IMR-90 (cell line): ENCODE data around the gene IFI30. TPM values are rescaled to one million over a fixed set of nuclear protein-coding genes. Genes with fewer than 3 reads are reported as not detected.

Experiments
- ATAC-seq: fragments of 200-7000 bp; cut with Tn5 transposase; 2 replicates; pipeline ENCODE4 v1.9.1; 2020; ENCODE audit warnings: low read depth, mild to moderate bottlenecking, moderate library complexity
- BruUV-seq: library from RNA; stranded (reverse); fragments of 400-500 nt; replicated peaks from 2 replicates; lab custom pipeline; 2021; lab: Mats Ljungman, UMichigan
- CTCF ChIA-PET: fragments of 300-600 bp; formaldehyde crosslinking; extraction: SDS; loops from one replicate; lab custom pipeline; 2021; ENCODE audit warnings: antibody characterized with exemption; lab: Yijun Ruan, JAX
- POLR2A ChIA-PET: fragments of 300-600 bp; sonication (Branson Sonifier 250); formaldehyde crosslinking; loops from one replicate; lab custom pipeline; 2022; ENCODE audit warnings: antibody characterized with exemption; ENCODE audit not compliant: unreplicated experiment; lab: Charles Lee
- DNase-seq: peaks from one replicate; pipeline ENCODE4 v3.0.0; 2013
- H2AFZ ChIP-seq: replicated peaks from 2 replicates; pipeline ENCODE3; 2013; ENCODE audit warnings: low read length, mild to moderate bottlenecking; ENCODE audit not compliant: poor library complexity
- H2AK5ac ChIP-seq: 2 replicates; pipeline ENCODE4 v1.6.1; 2013; ENCODE audit warnings: low read depth, low read length, inconsistent platforms
- H2AK9ac ChIP-seq: replicated peaks from 2 replicates; pipeline ENCODE3; 2013; ENCODE audit warnings: mild to moderate bottlenecking, low read depth, low read length, moderate library complexity; ENCODE audit not compliant: poor library complexity
- H2BK120ac ChIP-seq: 2 replicates; pipeline ENCODE4 v1.6.1; 2013; ENCODE audit warnings: low read depth, low read length, inconsistent platforms
- H2BK15ac ChIP-seq: 3 replicates; pipeline ENCODE4 v1.6.1; 2013; ENCODE audit warnings: low read depth, low read length, inconsistent platforms
- H2BK20ac ChIP-seq: 2 replicates; pipeline ENCODE4 v1.6.1; 2013; ENCODE audit warnings: low read depth, mild to moderate bottlenecking, inconsistent platforms, low read length, moderate library complexity
- H2BK5ac ChIP-seq: 2 replicates; pipeline ENCODE4 v1.6.1; 2013; ENCODE audit warnings: mild to moderate bottlenecking, low read depth, low read length, inconsistent platforms; ENCODE audit not compliant: poor library complexity, severe bottlenecking
- H3K14ac ChIP-seq: replicated peaks from 2 replicates; pipeline ENCODE4 v1.6.1; 2013; ENCODE audit warnings: low read depth, low read length, inconsistent platforms
- H3K18ac ChIP-seq: 2 replicates; pipeline ENCODE4 v1.6.1; 2013; ENCODE audit warnings: low read depth, low read length, control low read depth
- H3K23ac ChIP-seq: 2 replicates; pipeline ENCODE4 v1.6.1; 2013; ENCODE audit warnings: low read depth, low read length, inconsistent platforms
- H3K27ac ChIP-seq: 2 replicates; pipeline ENCODE4 v1.5.1; 2013; ENCODE audit warnings: mild to moderate bottlenecking, control low read depth, low read length; ENCODE audit not compliant: insufficient read depth
- H3K27me3 ChIP-seq: 2 replicates; pipeline ENCODE4 v1.6.1; 2013; ENCODE audit warnings: low read length; ENCODE audit not compliant: control insufficient read depth, insufficient read depth
- H3K36me3 ChIP-seq: 2 replicates; pipeline ENCODE4 v1.6.1; 2013; ENCODE audit warnings: low read length, mixed read lengths; ENCODE audit not compliant: control insufficient read depth, insufficient read depth
- H3K4ac ChIP-seq: 2 replicates; pipeline ENCODE4 v1.6.1; 2013; ENCODE audit warnings: low read depth, low read length, inconsistent platforms
- H3K4me1 ChIP-seq: 2 replicates; pipeline ENCODE4 v1.6.1; 2013; ENCODE audit warnings: low read length, mixed read lengths; ENCODE audit not compliant: control insufficient read depth, insufficient read depth
- H3K4me2 ChIP-seq: 2 replicates; pipeline ENCODE4 v1.6.1; 2013; ENCODE audit warnings: low read depth, mild to moderate bottlenecking, control low read depth, low read length, moderate library complexity
- H3K4me3 ChIP-seq: 2 replicates; pipeline ENCODE4 v1.5.1; 2013; ENCODE audit warnings: low read depth, mild to moderate bottlenecking, control low read depth, low read length, moderate library complexity; ENCODE audit not compliant: insufficient read depth
- H3K56ac ChIP-seq: 2 replicates; pipeline ENCODE4 v1.6.1; 2013; ENCODE audit warnings: low read length, inconsistent platforms; ENCODE audit not compliant: insufficient read depth; ENCODE audit errors: extremely low read depth
- H3K79me1 ChIP-seq, 2 experiments: 2 replicates each; pipeline ENCODE4 v1.6.1; 2013; ENCODE audit warnings: low read length in 2 of 2, inconsistent platforms in 1 of 2, low read depth in 1 of 2
- H3K9ac ChIP-seq: 2 replicates; pipeline ENCODE4 v1.6.1; 2013; ENCODE audit warnings: low read depth, low read length, control low read depth
- H3K9me1 ChIP-seq: 2 replicates; pipeline ENCODE4 v1.6.1; 2013; ENCODE audit warnings: low read length, inconsistent platforms; ENCODE audit not compliant: insufficient read depth
- H3K9me3 ChIP-seq: 2 replicates; pipeline ENCODE4 v1.6.1; 2013; ENCODE audit warnings: low read length; ENCODE audit not compliant: control insufficient read depth, insufficient read depth
- H4K20me1 ChIP-seq: 2 replicates; pipeline ENCODE4 v1.6.1; 2013; ENCODE audit warnings: low read length, inconsistent platforms; ENCODE audit not compliant: insufficient read depth
- H4K5ac ChIP-seq: 2 replicates; pipeline ENCODE4 v1.6.1; 2013; ENCODE audit warnings: mild to moderate bottlenecking, low read depth, low read length, control low read depth
- H4K8ac ChIP-seq, 2 experiments: 2 replicates each; pipeline ENCODE4 v1.6.1; 2013; ENCODE audit warnings: low read depth in 2 of 2, low read length in 2 of 2, control low read depth in 1 of 2, inconsistent platforms in 1 of 2
- H4K91ac ChIP-seq: 2 replicates; pipeline ENCODE4 v1.6.1; 2013; ENCODE audit warnings: low read depth, low read length, inconsistent platforms; ENCODE audit not compliant: insufficient read depth
- BHLHE40 ChIP-seq: fragments of 150-350 bp; IDR thresholded peaks from 2 replicates; pipeline ENCODE4 v1.6.1; 2016; ENCODE audit warnings: mild to moderate bottlenecking, low read depth, low read length
- CEBPB ChIP-seq: IDR thresholded peaks from 2 replicates; pipeline ENCODE4 v1.6.1; 2012; ENCODE audit warnings: low read depth, low read length, improper control_type of control experiment
- CHD1 ChIP-seq: IDR thresholded peaks from 2 replicates; pipeline ENCODE4 v1.6.1; 2012; ENCODE audit warnings: low read depth, low read length, improper control_type of control experiment
- CTCF ChIP-seq: conservative IDR thresholded peaks from 2 replicates; pipeline ENCODE4 v1.5.1; 2012; ENCODE audit warnings: mild to moderate bottlenecking, low read depth, low read length, improper control_type of control experiment
- ELK1 ChIP-seq: fragments of 150-350 bp; IDR thresholded peaks from 2 replicates; pipeline ENCODE4 v1.6.1; 2016; ENCODE audit warnings: low read depth, mild to moderate bottlenecking, low read length, moderate library complexity, borderline replicate concordance
- FOS ChIP-seq: fragments of 150-350 bp; IDR thresholded peaks from 2 replicates; pipeline ENCODE4 v1.6.1; 2016; ENCODE audit warnings: low read depth, low read length
- MAFK ChIP-seq: IDR thresholded peaks from 2 replicates; pipeline ENCODE4 v1.6.1; 2012; ENCODE audit warnings: low read depth, low read length, improper control_type of control experiment
- MXI1 ChIP-seq: IDR thresholded peaks from 2 replicates; pipeline ENCODE4 v1.6.1; 2012; ENCODE audit warnings: low read depth, mild to moderate bottlenecking, low read length, moderate library complexity, borderline replicate concordance
- NFE2L2 ChIP-seq: fragments of 150-350 bp; IDR thresholded peaks from 2 replicates; pipeline ENCODE4 v1.6.1; 2016; ENCODE audit warnings: low read depth, mild to moderate bottlenecking, low read length
- POLR2A ChIP-seq: IDR thresholded peaks from 2 replicates; pipeline ENCODE4 v1.6.1; 2012; ENCODE audit warnings: mild to moderate bottlenecking, low read depth, low read length
- RAD21 ChIP-seq: IDR thresholded peaks from 2 replicates; pipeline ENCODE4 v1.6.1; 2012; ENCODE audit warnings: low read length, improper control_type of control experiment
- RCOR1 ChIP-seq: IDR thresholded peaks from 2 replicates; pipeline ENCODE4 v1.6.1; 2012; ENCODE audit warnings: mild to moderate bottlenecking, low read length, improper control_type of control experiment; ENCODE audit not compliant: insufficient replicate concordance
- RFX5 ChIP-seq: IDR thresholded peaks from 2 replicates; pipeline ENCODE4 v1.8.0; 2012; ENCODE audit warnings: low read depth, mild to moderate bottlenecking, low read length, moderate library complexity
- SMC3 ChIP-seq: fragments of 150-350 bp; IDR thresholded peaks from 2 replicates; pipeline ENCODE4 v1.6.1; 2016; ENCODE audit warnings: low read depth, mild to moderate bottlenecking, antibody characterized with exemption, low read length, moderate library complexity
- USF2 ChIP-seq: fragments of 150-350 bp; IDR thresholded peaks from 2 replicates; pipeline ENCODE4 v1.6.1; 2017; ENCODE audit warnings: mild to moderate bottlenecking, antibody characterized with exemption, low read length, low read depth
- WGBS, 2 experiments: methylation state at CpG; one replicate each; pipeline versions ENCODE4 v1.1.5 to v1.1.7; 2013; ENCODE audit warnings: missing lambda C conversion rate in 2 of 2; ENCODE audit not compliant: insufficient read length in 1 of 2; ENCODE audit errors: extremely low coverage in 2 of 2; 5-methylcytosine and 5-hydroxymethylcytosine counted together
- dilution Hi-C: fragments of 300-500 bp; cut with HindIII; formaldehyde crosslinking; loops from one replicate; pipeline ENCODE4 v1.14.3; 2018; ENCODE audit warnings: low sequenced_read_pairs; ENCODE audit not compliant: unreplicated experiment
- in situ Hi-C: fragments of 300-500 bp; cut with MboI; formaldehyde crosslinking; loops from 3 replicates; pipeline ENCODE4 v1.14.3; 2019; ENCODE audit warnings: low sequenced_read_pairs, inconsistent platforms, mixed read lengths
- intact Hi-C: fragments of 100-400 bp; cut with micrococcal nuclease; formaldehyde crosslinking; loops from 2 replicates; pipeline ENCODE4 v1.10.0; 2022
- polyA plus RNA-seq, 3 experiments: library from polyadenylated mRNA; depleted of rRNA; stranded (reverse); fragments of >200 nt; gene quantifications; 2 replicates each; pipeline ENCODE4 v1.2.3, GENCODE V29; 2012; ENCODE audit warnings: low replicate concordance in 1 of 3
- total RNA-seq: library from RNA; depleted of rRNA; stranded (reverse); fragments of >200 nt; gene quantifications from 2 replicates; pipeline ENCODE4 v1.2.3, GENCODE V29; 2012

Gene IFI30
- total and polyA plus RNA-seq, 2 of the 4 experiments (the other 2 are of a cell fraction) = 2.3 TPM

- H3K9ac ChIP-seq = peak overlapping the region; percentile 12; the same call in 1 of the 2 replicates
- peak; percentile 1; the same call in 1 of the 2 replicates for ATAC-seq
- no peak for TF ChIP-seq SMC3
- TF ChIP-seq RCOR1 = no peak
- TF ChIP-seq BHLHE40 = no peak
- peak; percentile 62; the same call in 1 of the 2 replicates for TF ChIP-seq MXI1
- TF ChIP-seq MAFK = no peak
- TF ChIP-seq POLR2A = no peak
- no peak for TF ChIP-seq FOS
- TF ChIP-seq CHD1 = no peak
- TF ChIP-seq RFX5 = peak; percentile 81
- TF ChIP-seq USF2 = peak; percentile 90
- no peak for TF ChIP-seq CTCF
- TF ChIP-seq NFE2L2 = no peak
- TF ChIP-seq CEBPB = no peak
- no peak for TF ChIP-seq RAD21
- no peak for TF ChIP-seq ELK1
These were observed 16.7 kb upstream of the IFI30 start for GRCh38 chr19:18156841-18157464.

More at GRCh38 chr19:18156841-18157464, 16.7 kb upstream of the IFI30 start:
- Histone ChIP-seq H4K5ac (no peak overlapping the region; the same call in 1 of the 2 replicates), H2AFZ (peak overlapping the region; percentile 70), H3K18ac (no peak overlapping the region), H2AK9ac (peak overlapping the region; percentile 96), H3K4me2 (peak overlapping the region; percentile 10; the same call in 1 of the 2 replicates), H2BK120ac (no peak overlapping the region; the same call in 1 of the 2 replicates), H2AK5ac (peak overlapping the region; percentile 54), H3K14ac (no peak overlapping the region), H3K9me3 (no peaks in the 10 kb centered on the region), H3K79me1 (peaks cover 21 to 52% of the 10 kb centered on the region in 2 experiments), H3K27me3 (no peaks in the 10 kb centered on the region), H2BK20ac (no peak overlapping the region), H2BK15ac (no peak overlapping the region), H3K23ac (0 out of 2 replicates have a peak overlapping the region, but pooled peaks have one; percentile 14), H4K20me1 (peaks cover 29% of the 10 kb centered on the region), H3K4me1 (peaks cover 20% of the 10 kb centered on the region), H3K27ac (peak overlapping the region; percentile 13; the same call in 1 of the 2 replicates), H3K4me3 (no peak overlapping the region), H3K36me3 (peaks cover 17% of the 10 kb centered on the region), H4K91ac (no peak overlapping the region), H4K8ac (peak overlapping the region in 1 of 2 experiments; percentile 65; a peak in 2 of 4 replicates), H2BK5ac (no peak overlapping the region), H3K56ac (no peak overlapping the region), H3K9me1 (peaks cover 11% of the 10 kb centered on the region), H3K4ac (peak overlapping the region; percentile 10; the same call in 1 of the 2 replicates)
- dilution Hi-C loops (no loop called here), in situ Hi-C loops (no loop called here), intact Hi-C loops (loop anchor here (10.0 kb wide), 1 partner anchor 152 kb away; the partner anchor contains the start of gene ARRDC2)
- 37% methylated on average over 8 of the region's 22 CpGs; no CpG with 5 or more reads in 1 of the 2 experiments for WGBS, 2 experiments
- DNase-seq = peak; percentile 83
- ChIA-PET CTCF (no interaction called here), POLR2A (no interaction called here)
- no TSS peak for BruUV-seq
